IMR-90 (cell line): Measurements from ENCODE around the gene IFIT1B. TPM values are rescaled to one million over a fixed set of nuclear protein-coding genes. Genes with fewer than 3 reads are reported as not detected.

Experiments used
- ATAC-seq: fragments of 200-7000 bp; cut with Tn5 transposase; 2 replicates; pipeline ENCODE4 v1.9.1; 2020; ENCODE audit warnings: low read depth, mild to moderate bottlenecking, moderate library complexity
- BruUV-seq: library from RNA; stranded (reverse); fragments of 400-500 nt; replicated peaks from 2 replicates; lab custom pipeline; 2021; lab: Mats Ljungman, UMichigan
- CTCF ChIA-PET: fragments of 300-600 bp; formaldehyde crosslinking; extraction: SDS; loops from one replicate; lab custom pipeline; 2021; ENCODE audit warnings: antibody characterized with exemption; lab: Yijun Ruan, JAX
- POLR2A ChIA-PET: fragments of 300-600 bp; sonication (Branson Sonifier 250); formaldehyde crosslinking; loops from one replicate; lab custom pipeline; 2022; ENCODE audit warnings: antibody characterized with exemption; ENCODE audit not compliant: unreplicated experiment; lab: Charles Lee
- DNase-seq: peaks from one replicate; pipeline ENCODE4 v3.0.0; 2013
- H2AFZ ChIP-seq: replicated peaks from 2 replicates; pipeline ENCODE3; 2013; ENCODE audit warnings: low read length, mild to moderate bottlenecking; ENCODE audit not compliant: poor library complexity
- H2AK5ac ChIP-seq: 2 replicates; pipeline ENCODE4 v1.6.1; 2013; ENCODE audit warnings: low read depth, low read length, inconsistent platforms
- H2AK9ac ChIP-seq: replicated peaks from 2 replicates; pipeline ENCODE3; 2013; ENCODE audit warnings: mild to moderate bottlenecking, low read depth, low read length, moderate library complexity; ENCODE audit not compliant: poor library complexity
- H2BK120ac ChIP-seq: 2 replicates; pipeline ENCODE4 v1.6.1; 2013; ENCODE audit warnings: low read depth, low read length, inconsistent platforms
- H2BK15ac ChIP-seq: 3 replicates; pipeline ENCODE4 v1.6.1; 2013; ENCODE audit warnings: low read depth, low read length, inconsistent platforms
- H2BK20ac ChIP-seq: 2 replicates; pipeline ENCODE4 v1.6.1; 2013; ENCODE audit warnings: low read depth, mild to moderate bottlenecking, inconsistent platforms, low read length, moderate library complexity
- H2BK5ac ChIP-seq: 2 replicates; pipeline ENCODE4 v1.6.1; 2013; ENCODE audit warnings: mild to moderate bottlenecking, low read depth, low read length, inconsistent platforms; ENCODE audit not compliant: poor library complexity, severe bottlenecking
- H3K14ac ChIP-seq: replicated peaks from 2 replicates; pipeline ENCODE4 v1.6.1; 2013; ENCODE audit warnings: low read depth, low read length, inconsistent platforms
- H3K18ac ChIP-seq: 2 replicates; pipeline ENCODE4 v1.6.1; 2013; ENCODE audit warnings: low read depth, low read length, control low read depth
- H3K23ac ChIP-seq: 2 replicates; pipeline ENCODE4 v1.6.1; 2013; ENCODE audit warnings: low read depth, low read length, inconsistent platforms
- H3K27ac ChIP-seq: 2 replicates; pipeline ENCODE4 v1.5.1; 2013; ENCODE audit warnings: mild to moderate bottlenecking, control low read depth, low read length; ENCODE audit not compliant: insufficient read depth
- H3K27me3 ChIP-seq: 2 replicates; pipeline ENCODE4 v1.6.1; 2013; ENCODE audit warnings: low read length; ENCODE audit not compliant: control insufficient read depth, insufficient read depth
- H3K36me3 ChIP-seq: 2 replicates; pipeline ENCODE4 v1.6.1; 2013; ENCODE audit warnings: low read length, mixed read lengths; ENCODE audit not compliant: control insufficient read depth, insufficient read depth
- H3K4ac ChIP-seq: 2 replicates; pipeline ENCODE4 v1.6.1; 2013; ENCODE audit warnings: low read depth, low read length, inconsistent platforms
- H3K4me1 ChIP-seq: 2 replicates; pipeline ENCODE4 v1.6.1; 2013; ENCODE audit warnings: low read length, mixed read lengths; ENCODE audit not compliant: control insufficient read depth, insufficient read depth
- H3K4me2 ChIP-seq: 2 replicates; pipeline ENCODE4 v1.6.1; 2013; ENCODE audit warnings: low read depth, mild to moderate bottlenecking, control low read depth, low read length, moderate library complexity
- H3K4me3 ChIP-seq: 2 replicates; pipeline ENCODE4 v1.5.1; 2013; ENCODE audit warnings: low read depth, mild to moderate bottlenecking, control low read depth, low read length, moderate library complexity; ENCODE audit not compliant: insufficient read depth
- H3K56ac ChIP-seq: 2 replicates; pipeline ENCODE4 v1.6.1; 2013; ENCODE audit warnings: low read length, inconsistent platforms; ENCODE audit not compliant: insufficient read depth; ENCODE audit errors: extremely low read depth
- H3K79me1 ChIP-seq, 2 experiments: 2 replicates each; pipeline ENCODE4 v1.6.1; 2013; ENCODE audit warnings: low read length in 2 of 2, inconsistent platforms in 1 of 2, low read depth in 1 of 2
- H3K9ac ChIP-seq: 2 replicates; pipeline ENCODE4 v1.6.1; 2013; ENCODE audit warnings: low read depth, low read length, control low read depth
- H3K9me1 ChIP-seq: 2 replicates; pipeline ENCODE4 v1.6.1; 2013; ENCODE audit warnings: low read length, inconsistent platforms; ENCODE audit not compliant: insufficient read depth
- H3K9me3 ChIP-seq: 2 replicates; pipeline ENCODE4 v1.6.1; 2013; ENCODE audit warnings: low read length; ENCODE audit not compliant: control insufficient read depth, insufficient read depth
- H4K20me1 ChIP-seq: 2 replicates; pipeline ENCODE4 v1.6.1; 2013; ENCODE audit warnings: low read length, inconsistent platforms; ENCODE audit not compliant: insufficient read depth
- H4K5ac ChIP-seq: 2 replicates; pipeline ENCODE4 v1.6.1; 2013; ENCODE audit warnings: mild to moderate bottlenecking, low read depth, low read length, control low read depth
- H4K8ac ChIP-seq, 2 experiments: 2 replicates each; pipeline ENCODE4 v1.6.1; 2013; ENCODE audit warnings: low read depth in 2 of 2, low read length in 2 of 2, control low read depth in 1 of 2, inconsistent platforms in 1 of 2
- H4K91ac ChIP-seq: 2 replicates; pipeline ENCODE4 v1.6.1; 2013; ENCODE audit warnings: low read depth, low read length, inconsistent platforms; ENCODE audit not compliant: insufficient read depth
- BHLHE40 ChIP-seq: fragments of 150-350 bp; IDR thresholded peaks from 2 replicates; pipeline ENCODE4 v1.6.1; 2016; ENCODE audit warnings: mild to moderate bottlenecking, low read depth, low read length
- CTCF ChIP-seq: conservative IDR thresholded peaks from 2 replicates; pipeline ENCODE4 v1.5.1; 2012; ENCODE audit warnings: mild to moderate bottlenecking, low read depth, low read length, improper control_type of control experiment
- MXI1 ChIP-seq: IDR thresholded peaks from 2 replicates; pipeline ENCODE4 v1.6.1; 2012; ENCODE audit warnings: low read depth, mild to moderate bottlenecking, low read length, moderate library complexity, borderline replicate concordance
- WGBS, 2 experiments: methylation state at CpG; one replicate each; pipeline versions ENCODE4 v1.1.5 to v1.1.7; 2013; ENCODE audit warnings: missing lambda C conversion rate in 2 of 2; ENCODE audit not compliant: insufficient read length in 1 of 2; ENCODE audit errors: extremely low coverage in 2 of 2; 5-methylcytosine and 5-hydroxymethylcytosine counted together
- dilution Hi-C: fragments of 300-500 bp; cut with HindIII; formaldehyde crosslinking; loops from one replicate; pipeline ENCODE4 v1.14.3; 2018; ENCODE audit warnings: low sequenced_read_pairs; ENCODE audit not compliant: unreplicated experiment
- in situ Hi-C: fragments of 300-500 bp; cut with MboI; formaldehyde crosslinking; loops from 3 replicates; pipeline ENCODE4 v1.14.3; 2019; ENCODE audit warnings: low sequenced_read_pairs, inconsistent platforms, mixed read lengths
- intact Hi-C: fragments of 100-400 bp; cut with micrococcal nuclease; formaldehyde crosslinking; loops from 2 replicates; pipeline ENCODE4 v1.10.0; 2022
- polyA plus RNA-seq, 3 experiments: library from polyadenylated mRNA; depleted of rRNA; stranded (reverse); fragments of >200 nt; gene quantifications; 2 replicates each; pipeline ENCODE4 v1.2.3, GENCODE V29; 2012; ENCODE audit warnings: low replicate concordance in 1 of 3
- total RNA-seq: library from RNA; depleted of rRNA; stranded (reverse); fragments of >200 nt; gene quantifications from 2 replicates; pipeline ENCODE4 v1.2.3, GENCODE V29; 2012

Gene IFIT1B
- total and polyA plus RNA-seq, 2 of the 4 experiments (the other 2 are of a cell fraction) = not detected

- no TSS peak for BruUV-seq
- no peak overlapping the region for H3K9ac ChIP-seq
- DNase-seq (no peak), ATAC-seq (no peak)
- no peak overlapping the region for H3K27ac ChIP-seq
- H4K5ac ChIP-seq = no peak overlapping the region
- no peaks in the 10 kb centered on the region for H3K9me1 ChIP-seq
- in situ Hi-C loops = loop anchor here (10.0 kb wide), 1 partner anchor 364 kb away; no protein-coding TSS in a partner anchor
- CTCF ChIA-PET = interaction anchor here (0.6 kb wide), 1 partner anchor 1800 kb away, joined by 3 read pairs; no protein-coding TSS in a partner anchor
- H3K14ac ChIP-seq = no peak overlapping the region
- H3K79me1 ChIP-seq = peaks cover 0 to under 1% of the 10 kb centered on the region in 2 experiments; a peak in 1 of 4 replicates
- H3K4me2 ChIP-seq = no peak overlapping the region
- H4K91ac ChIP-seq = no peak overlapping the region
- no peak overlapping the region for H2AFZ ChIP-seq
- H2AK5ac ChIP-seq = no peak overlapping the region
- H2BK5ac ChIP-seq = no peak overlapping the region
- H3K4me1 ChIP-seq = no peaks in the 10 kb centered on the region; the same call in 1 of the 2 replicates
- POLR2A ChIA-PET = no interaction called here
- peaks cover 3% of the 10 kb centered on the region; the same call in 1 of the 2 replicates for H4K20me1 ChIP-seq
- no peak overlapping the region for H3K23ac ChIP-seq
- no CpG with 5 or more reads among the region's 2 CpGs for WGBS, 2 experiments
- no peak overlapping the region for H3K4me3 ChIP-seq
- H3K18ac ChIP-seq = no peak overlapping the region
- no peak overlapping the region for H3K4ac ChIP-seq
- H2AK9ac ChIP-seq = no peak overlapping the region
- H2BK120ac ChIP-seq = no peak overlapping the region
- TF ChIP-seq CTCF (no peak), MXI1 (no peak), BHLHE40 (no peak)
- H2BK15ac ChIP-seq = no peak overlapping the region
- dilution Hi-C loops = no loop called here
- H3K9me3 ChIP-seq = no peaks in the 10 kb centered on the region
- no peak overlapping the region for H3K56ac ChIP-seq
- H2BK20ac ChIP-seq = no peak overlapping the region
- H3K27me3 ChIP-seq = no peaks in the 10 kb centered on the region; the same call in 1 of the 2 replicates
- no peaks in the 10 kb centered on the region for H3K36me3 ChIP-seq
- intact Hi-C loops = loop anchor here (2.0 kb wide), 1 partner anchor 172 kb away; no protein-coding TSS in a partner anchor
- H4K8ac ChIP-seq = no peak overlapping the region
These were observed 10.9 kb downstream of the IFIT1B start for GRCh38 chr10:89388806-89389205.
